Measurements from ENCODE around the gene RASIP1.
"Not testable (repeated sequence)": the region's sequence is repeated elsewhere in the genome, so short reads cannot be mapped to it uniquely, and the experiment has no call there.

Gene RASIP1

GRCh38 chr19:48735031-48735615 lies 5.3 kb downstream of the RASIP1 start:
- no peak for DNase-seq (ENCODE audit: low read depth)

DNA sequence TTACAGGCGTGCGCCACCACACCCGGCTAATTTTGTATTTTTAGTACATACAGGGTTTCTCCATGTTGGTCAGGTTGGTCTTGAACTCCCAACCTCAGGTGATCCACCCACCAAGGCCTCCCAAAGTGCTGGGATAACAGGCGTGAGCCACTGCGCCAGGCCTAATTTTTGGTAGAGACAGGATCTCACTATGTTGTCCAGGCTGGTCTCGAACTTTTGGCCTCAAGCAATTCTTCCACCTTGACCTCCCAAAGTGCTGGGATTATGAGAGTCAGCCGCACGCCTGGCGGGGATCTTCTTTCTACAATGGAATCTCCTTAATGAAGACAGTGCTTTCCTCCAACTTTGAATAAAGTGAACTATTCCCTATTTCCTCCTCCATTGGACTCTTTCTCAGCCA lies 5.8 kb downstream of the RASIP1 start:
- no peak for DNase-seq (ENCODE audit: low read depth)

DNA sequence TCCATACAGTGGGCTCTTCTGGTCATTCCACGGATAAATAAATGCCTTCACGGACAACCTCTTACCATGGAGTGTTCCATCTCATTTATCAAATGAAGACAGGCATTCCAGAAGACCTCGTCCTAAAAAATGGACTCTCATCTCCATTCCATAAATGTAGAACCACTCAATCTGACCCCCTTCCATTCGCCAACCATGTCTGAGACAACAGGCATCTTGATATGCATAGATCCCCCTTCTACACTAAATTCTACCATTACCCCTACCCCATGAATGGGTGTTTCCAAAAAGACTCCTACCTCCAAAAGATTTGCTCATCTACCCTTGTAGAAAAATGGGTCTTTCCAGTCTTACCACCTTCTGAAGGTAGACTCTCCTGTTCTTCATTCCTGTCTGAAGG lies 9.0 kb downstream of the RASIP1 start:
- DNase-seq (ENCODE audit: low read depth), result no peak

DNA sequence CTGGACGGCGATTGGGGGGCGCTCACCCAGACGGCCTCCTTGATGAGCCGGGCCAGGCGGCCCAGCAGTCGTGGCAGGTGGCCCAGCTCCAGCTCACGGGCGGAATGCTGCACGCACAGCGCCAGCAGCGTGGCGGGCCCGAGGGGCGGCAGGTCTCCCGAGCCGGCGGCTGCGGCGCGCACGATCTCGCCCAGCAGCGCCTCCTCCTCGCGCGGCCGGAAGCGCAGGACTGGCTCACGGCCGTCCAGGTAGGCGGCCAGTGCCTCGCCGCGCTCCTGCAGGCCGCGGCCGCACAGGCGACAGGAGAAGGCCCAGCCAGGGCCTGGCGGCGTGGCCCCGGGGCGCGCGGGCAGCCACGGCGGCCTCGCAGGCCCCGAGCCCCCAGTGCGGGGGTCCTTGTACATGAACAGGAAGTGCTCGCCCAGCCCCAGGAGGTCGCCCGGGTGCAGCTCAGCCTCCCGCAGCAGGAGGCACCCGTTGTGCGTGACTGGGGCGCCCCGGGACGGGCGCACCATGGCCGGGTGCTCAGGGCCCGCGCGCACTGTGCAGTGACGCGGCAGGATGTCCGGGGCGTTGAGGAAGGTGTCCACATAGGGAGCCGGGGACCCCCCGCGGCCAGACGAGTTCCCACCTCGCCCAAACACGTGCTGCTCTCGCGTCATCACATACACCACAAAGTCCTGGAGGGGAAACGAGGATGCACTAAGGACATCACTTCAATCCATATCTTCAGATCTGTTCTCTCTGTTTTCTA lies 11.3 kb downstream of the RASIP1 start:
- DNase-seq (ENCODE audit: low read depth), result no peak

DNA sequence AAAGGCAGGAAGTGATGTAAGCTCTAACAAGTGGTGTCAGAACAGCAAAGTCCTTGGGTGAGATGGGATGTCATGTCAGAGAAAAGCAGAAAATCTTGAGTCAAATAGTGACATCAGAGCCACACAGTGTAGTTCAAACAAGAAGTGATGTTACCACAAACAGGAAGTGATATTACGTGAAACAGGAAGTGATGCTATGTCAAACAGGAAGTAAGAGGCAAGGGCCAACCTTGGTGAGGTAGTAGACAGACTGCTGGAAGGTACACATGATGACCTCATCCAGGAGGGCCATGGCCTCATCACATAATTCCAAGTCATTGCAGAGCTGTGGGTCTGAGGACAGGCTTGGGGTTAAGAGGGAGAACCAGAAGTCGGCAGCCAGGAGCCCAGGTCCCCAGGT lies 13.9 kb downstream of the RASIP1 start:
- no peak for DNase-seq (ENCODE audit: low read depth)

DNA sequence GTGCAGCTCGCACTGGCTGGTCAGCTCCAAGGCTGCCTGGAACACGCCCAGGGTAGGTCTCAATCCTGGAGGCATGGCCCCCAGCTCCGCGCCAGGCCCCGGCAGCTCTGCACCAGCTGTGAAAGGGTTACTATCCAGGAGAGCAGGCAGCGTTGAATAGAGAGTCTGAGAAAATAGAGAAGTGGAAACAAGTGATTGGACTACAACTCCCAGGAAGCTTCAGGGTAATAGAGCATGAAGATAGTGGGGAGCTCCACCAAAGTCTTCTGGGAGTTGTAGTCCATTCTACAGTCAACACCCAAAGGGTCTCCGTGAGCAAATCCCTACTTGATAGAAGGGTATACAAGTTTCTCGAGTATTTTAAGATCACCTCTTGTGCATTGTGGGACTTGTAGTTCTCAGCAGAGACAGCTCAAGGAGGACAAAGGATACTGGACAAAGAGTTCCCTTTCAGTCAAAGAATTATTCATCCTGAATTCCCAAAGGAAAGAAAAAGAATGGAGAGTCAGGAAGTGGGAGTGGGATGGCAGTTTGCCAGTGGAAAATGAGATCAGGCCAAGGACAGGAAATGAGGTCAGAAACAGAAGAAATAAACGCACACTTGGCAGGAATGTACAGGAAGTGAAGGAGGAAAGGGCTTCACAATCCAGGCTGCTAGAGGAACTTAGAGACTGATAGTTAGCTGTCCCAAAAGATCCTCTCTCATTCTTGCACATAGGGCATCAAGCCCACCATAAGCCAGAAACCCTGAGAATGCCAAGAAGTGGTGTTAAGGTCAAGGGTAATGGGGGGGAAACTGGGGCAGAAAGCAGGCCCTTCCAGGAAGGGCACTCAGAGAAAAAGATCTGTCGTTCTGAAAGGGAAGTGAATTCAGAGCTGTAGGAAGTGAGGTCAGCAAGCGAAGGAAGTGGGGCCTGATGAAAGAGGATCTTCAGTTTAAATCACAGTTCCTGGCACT lies 15.3 kb downstream of the RASIP1 start:
- DNase-seq (ENCODE audit: low read depth), result no peak

- no peak for DNase-seq (ENCODE audit: low read depth)
Measured at GRCh38 chr19:48722196-48722708, 18.2 kb downstream of the RASIP1 start.

- peak; percentile 79 for DNase-seq (ENCODE audit: low read depth)
Measured at GRCh38 chr19:48720613-48721296, 19.7 kb downstream of the RASIP1 start.

- DNase-seq (ENCODE audit: low read depth), result no peak
Measured at GRCh38 chr19:48720251-48720612, 20.2 kb downstream of the RASIP1 start.

DNA sequence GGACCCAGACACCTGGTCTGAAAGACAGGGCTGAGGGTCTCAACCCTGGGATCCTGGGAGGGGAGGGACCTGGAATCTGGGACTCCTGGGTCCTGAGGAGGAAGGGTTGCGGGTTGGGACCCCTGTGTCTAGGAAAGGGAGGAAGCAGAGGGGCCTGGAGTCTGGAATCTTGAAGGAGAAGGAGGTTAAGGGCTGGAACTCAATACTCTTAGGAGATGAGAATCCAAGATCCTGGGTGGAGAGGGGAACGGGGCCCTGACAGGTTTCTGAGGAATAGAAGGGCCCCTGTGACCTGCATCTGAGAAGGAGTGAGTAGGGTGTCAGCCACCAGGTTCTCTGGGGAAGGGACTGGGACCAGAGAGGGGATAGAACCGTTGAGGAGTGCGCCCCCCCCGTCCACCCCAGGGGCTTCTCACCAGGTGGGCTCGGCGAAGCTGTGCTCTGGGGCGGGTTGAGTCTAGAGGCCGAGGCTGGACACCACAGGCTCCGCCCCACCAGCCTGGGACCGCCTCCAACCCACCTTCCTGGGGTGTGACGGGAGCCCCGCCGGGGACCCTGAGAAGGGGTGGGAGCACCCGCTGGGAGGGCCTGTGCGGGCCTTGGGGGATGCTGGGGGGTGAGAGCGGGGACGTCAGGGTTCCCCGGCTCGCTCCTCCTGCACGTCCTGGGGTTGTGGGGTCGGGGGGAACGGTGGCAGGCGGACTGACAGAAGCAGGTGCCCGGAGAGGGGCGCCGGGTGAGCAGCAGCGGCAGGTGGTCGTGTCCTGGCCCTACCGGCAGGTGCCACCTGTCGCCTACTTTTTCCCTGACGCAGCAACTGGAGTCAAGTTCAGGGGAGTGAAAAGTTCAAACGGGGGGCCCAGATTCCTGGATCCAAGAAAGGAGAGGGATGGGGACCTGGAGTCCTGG lies 20.9 kb downstream of the RASIP1 start, which contains the start of gene MAMSTR:
TSS of gene MAMSTR (minus strand) at position 463 of the 909 bp plus-strand sequence. CDS start 694 bp downstream, outside the sequence.
- DNase-seq (ENCODE audit: low read depth), result no peak

- DNase-seq (ENCODE audit: low read depth), result no peak
Measured at GRCh38 chr19:48718711-48719231, 21.6 kb downstream of the RASIP1 start.

- DNase-seq (ENCODE audit: low read depth), result not testable (repeated sequence)
Measured at GRCh38 chr19:48718106-48718505, 22.3 kb downstream of the RASIP1 start.

DNA sequence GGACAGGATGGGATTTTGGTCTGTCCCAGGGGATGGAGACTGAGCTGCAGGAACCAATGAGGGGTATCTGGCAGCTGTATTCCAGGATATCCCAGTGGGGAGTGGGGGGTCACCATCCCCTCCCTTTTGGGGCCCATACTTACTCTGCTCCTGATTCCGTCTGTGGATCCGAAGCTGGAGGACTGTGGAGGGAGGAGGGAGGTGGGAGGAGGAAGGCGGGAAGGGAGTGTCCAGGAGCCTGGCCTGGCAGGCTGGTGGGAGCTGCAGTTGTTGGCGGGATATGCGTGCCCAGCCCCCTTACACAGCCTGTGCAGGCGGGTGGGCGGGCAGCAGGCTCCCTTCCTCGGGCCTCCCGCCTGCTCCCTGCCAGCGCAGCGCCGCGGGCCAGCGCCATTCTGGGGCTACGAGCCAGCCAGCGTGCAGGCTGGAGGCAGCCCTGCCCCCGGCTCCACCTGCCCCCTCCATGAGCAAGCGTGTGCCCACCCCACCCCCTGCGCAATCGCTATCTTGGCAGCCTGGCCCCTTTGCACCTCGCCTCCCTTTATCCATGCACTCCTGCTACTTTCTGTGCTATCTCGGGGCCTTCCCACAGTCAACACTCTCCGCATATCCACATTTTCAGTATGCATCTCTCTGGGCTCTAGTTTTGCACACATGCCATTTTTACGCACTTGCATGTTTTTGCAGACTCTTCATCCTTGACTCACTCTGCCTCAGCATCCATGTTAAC lies 23.7 kb downstream of the RASIP1 start:
- DNase-seq (ENCODE audit: low read depth), result no peak

- DNase-seq (ENCODE audit: low read depth), result no peak
Measured at GRCh38 chr19:48715681-48716171, 24.7 kb downstream of the RASIP1 start.

DNA sequence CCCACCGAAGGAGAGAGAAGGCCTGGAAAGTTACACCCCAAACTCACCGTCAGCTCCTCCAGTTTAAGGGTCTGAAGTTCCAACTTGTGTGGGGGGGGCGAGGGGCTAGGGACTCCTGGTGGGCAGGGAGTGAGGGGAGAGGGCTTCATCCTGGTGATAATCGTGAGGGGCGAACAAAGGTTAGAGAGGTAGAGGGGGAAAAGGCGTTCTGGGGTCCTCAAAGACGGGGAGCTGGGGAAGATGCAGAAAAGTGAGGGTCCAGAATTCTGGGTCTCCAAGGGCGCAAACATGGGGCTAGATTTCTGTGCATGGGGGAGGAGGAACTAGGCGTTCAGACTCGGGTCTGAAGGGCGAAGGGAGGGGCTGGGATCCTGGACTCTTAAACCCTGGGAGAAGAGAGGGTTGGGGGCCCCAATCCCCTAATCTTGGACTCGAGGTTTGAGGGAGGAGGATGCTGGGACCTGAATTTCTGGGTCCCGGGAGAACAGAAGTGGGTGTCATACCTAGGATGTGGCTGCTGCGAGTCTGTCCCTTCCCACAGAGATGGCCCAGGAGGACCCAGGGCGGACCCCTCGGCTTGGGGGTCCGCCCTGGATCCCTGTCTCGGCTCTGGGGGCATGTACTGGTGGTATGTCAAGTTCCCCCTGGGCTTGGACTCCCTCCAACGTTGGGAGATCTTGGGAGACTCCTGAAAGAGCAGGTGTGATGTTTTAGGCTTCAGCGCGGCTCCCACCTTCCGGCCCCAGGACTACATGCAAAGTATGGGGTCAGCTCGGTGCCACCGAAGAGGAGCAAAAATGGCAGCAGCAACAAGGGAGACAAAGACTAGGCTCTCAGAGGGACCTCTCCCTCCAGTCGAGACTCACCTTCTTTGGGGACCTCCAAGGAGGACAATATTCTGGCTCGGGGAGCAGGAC lies 25.4 kb downstream of the RASIP1 start:
- no peak for DNase-seq (ENCODE audit: low read depth)

GRCh38 chr19:48713864-48714755 lies 26.3 kb downstream of the RASIP1 start:
- peak; percentile 94 for DNase-seq (ENCODE audit: low read depth)

All from activated T-helper 1 cell treated with Interleukin-2 at 50 U/mL for 16 hours (primary cell).